ENCODE measurements around the gene SAPCD2.

The SAPCD2 gene

DNA sequence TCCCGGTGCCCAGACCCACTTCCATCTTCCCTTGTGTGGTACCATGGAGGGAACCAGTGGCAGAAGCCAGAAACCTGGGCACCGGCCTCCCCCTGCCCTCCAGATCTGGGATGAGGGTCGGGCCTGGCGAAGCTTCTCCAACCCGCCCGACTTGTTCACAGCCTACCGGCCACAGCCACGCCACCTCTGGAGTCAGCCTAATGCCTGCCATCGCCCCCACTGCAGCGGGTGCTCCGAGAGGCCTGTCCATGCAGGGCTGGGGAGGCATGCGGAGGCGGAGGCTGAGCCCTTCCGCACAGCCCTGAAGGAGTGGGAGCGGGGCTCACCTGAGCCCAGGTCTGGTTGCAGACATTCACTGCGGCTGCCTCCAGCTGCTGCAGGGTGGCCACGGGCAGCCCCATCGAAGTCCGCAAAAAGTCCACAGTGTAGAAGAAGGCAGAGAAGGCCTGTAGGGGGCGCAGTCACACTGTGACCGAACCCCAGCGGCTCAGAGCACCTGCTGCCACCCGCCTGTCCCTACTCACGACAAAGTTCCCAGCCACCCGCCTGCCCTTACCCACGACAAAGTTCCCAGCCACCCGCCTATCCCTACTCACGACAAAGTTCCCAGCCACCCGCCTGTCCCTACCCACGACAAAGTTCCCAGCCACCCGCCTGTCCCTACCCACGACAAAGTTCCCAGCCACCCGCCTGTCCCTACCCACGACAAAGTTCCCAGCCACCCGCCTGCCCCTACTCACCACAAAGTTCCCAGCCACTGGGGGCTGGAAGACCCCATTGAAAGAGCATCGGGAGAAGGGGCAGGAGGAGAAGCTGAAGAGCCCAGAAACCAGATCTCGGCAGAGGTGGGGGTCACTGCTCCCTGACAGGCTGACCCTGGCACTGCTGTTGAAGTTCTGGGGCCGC, 20.6 kb downstream of the SAPCD2 start:
- no peaks in the 10 kb centered on the region for H3K9me3 ChIP-seq
- H3K4me3 ChIP-seq (ENCODE audit: low read depth in 1 of 2, low read length in 1 of 2) = no peak overlapping the region
- no peak overlapping the region for H3K27ac ChIP-seq
- no peaks in the 10 kb centered on the region for H3K36me3 ChIP-seq
- peaks cover 100% of the 10 kb centered on the region for H3K27me3 ChIP-seq
- TF ChIP-seq, protein P1, sequence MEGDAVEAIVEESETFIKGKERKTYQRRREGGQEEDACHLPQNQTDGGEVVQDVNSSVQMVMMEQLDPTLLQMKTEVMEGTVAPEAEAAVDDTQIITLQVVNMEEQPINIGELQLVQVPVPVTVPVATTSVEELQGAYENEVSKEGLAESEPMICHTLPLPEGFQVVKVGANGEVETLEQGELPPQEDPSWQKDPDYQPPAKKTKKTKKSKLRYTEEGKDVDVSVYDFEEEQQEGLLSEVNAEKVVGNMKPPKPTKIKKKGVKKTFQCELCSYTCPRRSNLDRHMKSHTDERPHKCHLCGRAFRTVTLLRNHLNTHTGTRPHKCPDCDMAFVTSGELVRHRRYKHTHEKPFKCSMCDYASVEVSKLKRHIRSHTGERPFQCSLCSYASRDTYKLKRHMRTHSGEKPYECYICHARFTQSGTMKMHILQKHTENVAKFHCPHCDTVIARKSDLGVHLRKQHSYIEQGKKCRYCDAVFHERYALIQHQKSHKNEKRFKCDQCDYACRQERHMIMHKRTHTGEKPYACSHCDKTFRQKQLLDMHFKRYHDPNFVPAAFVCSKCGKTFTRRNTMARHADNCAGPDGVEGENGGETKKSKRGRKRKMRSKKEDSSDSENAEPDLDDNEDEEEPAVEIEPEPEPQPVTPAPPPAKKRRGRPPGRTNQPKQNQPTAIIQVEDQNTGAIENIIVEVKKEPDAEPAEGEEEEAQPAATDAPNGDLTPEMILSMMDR (IDR thresholded peaks at IDR 0.05) = peak; percentile 48
- peaks cover 28 to 38% of the 10 kb centered on the region in 2 experiments for H3K4me1 ChIP-seq (ENCODE audit: control insufficient read depth in 1 of 2, insufficient read depth in 1 of 2, low read depth in 1 of 2, low read length in 1 of 2)

DNA sequence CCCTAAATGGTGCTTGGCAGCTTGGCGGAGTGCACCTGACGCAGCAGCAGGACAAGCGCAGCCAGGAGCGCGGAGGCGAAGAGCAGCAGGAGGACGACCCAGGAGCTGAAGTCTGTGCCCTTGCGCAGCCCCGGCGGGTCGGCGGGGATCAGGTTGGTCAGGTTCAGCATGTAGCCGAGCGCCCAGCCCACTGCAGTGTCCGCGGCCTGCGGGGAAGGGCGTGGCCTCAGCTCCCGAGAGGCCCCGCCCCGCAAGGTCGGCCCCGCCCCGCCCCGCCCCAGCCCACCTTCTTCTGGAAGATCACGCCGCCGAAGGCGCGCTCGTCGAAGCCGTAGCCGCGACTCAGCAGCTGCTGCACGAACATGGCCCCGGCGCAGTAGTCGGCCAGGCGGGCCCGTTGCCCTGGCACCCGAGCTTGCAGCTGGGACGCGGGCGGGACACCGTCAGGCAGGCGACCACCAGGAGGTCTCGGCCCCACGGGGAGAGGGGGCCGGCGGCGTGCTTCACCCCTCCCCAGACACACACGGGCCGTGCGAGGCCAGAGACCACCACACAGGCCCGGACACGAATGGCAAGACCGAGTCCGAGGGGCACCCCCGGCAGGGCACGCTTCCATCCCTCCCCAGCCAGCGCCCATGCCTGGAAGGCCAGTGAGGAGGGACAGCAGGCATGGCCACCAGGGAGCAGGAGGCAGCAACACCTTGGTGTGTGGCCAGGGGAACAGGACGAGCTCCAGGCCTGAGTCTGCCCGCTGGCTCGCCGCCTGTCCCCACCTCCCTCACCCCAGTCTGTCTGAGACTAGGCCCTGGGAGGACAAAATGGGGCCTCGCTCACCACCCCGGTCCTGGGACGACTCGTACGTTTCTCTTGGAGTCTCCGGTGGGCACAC, 21.5 kb downstream of the SAPCD2 start:
- H3K4me1 ChIP-seq (ENCODE audit: control insufficient read depth in 1 of 2, insufficient read depth in 1 of 2, low read depth in 1 of 2, low read length in 1 of 2) = peaks cover 28 to 32% of the 10 kb centered on the region in 2 experiments
- TF ChIP-seq, protein P1 (IDR thresholded peaks at IDR 0.05) = no peak
- H3K27me3 ChIP-seq = peaks cover 100% of the 10 kb centered on the region
- no peak overlapping the region for H3K27ac ChIP-seq
- no peaks in the 10 kb centered on the region for H3K36me3 ChIP-seq
- no peak overlapping the region for H3K4me3 ChIP-seq (ENCODE audit: low read depth in 1 of 2, low read length in 1 of 2)
- no peaks in the 10 kb centered on the region for H3K9me3 ChIP-seq

DNA sequence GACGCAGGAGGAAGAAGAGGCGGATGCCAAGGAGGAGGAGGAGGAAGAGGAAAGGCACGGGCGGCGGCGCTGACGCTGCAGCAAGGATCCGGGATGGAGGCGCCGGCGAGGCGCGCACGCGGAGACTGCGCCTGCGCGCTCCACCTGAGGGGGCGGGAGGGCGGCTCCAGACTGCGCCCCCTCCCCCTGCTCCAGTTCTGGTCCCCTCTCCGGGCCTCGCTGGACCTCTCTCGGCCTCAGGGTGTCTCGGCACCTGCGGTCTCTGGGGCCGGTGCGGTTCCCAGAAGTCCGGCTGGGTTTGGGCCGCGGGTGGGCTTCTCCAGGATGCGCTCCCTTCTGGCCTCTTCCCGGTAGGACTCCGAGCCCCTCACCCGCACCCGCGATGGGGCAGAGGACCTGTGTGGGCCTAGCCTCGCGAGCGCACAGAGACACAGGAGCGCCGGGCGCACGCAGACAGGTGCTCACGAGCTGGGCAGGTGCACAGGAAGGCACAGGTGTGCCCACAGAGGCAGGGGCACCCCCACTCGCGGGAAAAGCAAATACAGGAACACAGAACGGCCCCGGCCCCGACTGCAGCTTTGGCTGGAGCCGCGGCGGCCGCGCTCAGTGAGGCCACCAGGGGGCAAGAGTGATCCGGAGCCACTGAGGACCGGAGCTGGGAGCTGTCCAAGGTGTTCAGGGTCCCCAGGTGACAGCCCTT, 24.1 kb downstream of the SAPCD2 start, which contains the start of gene NPDC1:
Gene NPDC1, minus strand, starts transcription at position 90 of the 700 bp plus-strand sequence. CDS start 188 bp downstream, outside the sequence.
- no peaks in the 10 kb centered on the region for H3K36me3 ChIP-seq
- TF ChIP-seq, protein P1 (IDR thresholded peaks at IDR 0.05) = peak; percentile 63
- H3K9me3 ChIP-seq = no peaks in the 10 kb centered on the region
- peaks cover 11 to 13% of the 10 kb centered on the region in 2 experiments for H3K4me1 ChIP-seq (ENCODE audit: control insufficient read depth in 1 of 2, insufficient read depth in 1 of 2, low read depth in 1 of 2, low read length in 1 of 2)
- peak within 1 kb of the TSS in 1 of 2 experiments; percentile 24 for H3K4me3 ChIP-seq (ENCODE audit: low read depth in 1 of 2, low read length in 1 of 2)
- H3K27ac ChIP-seq = no peak within 1 kb of the TSS
- H3K27me3 ChIP-seq = peaks cover 97% of the 10 kb centered on the region

DNA sequence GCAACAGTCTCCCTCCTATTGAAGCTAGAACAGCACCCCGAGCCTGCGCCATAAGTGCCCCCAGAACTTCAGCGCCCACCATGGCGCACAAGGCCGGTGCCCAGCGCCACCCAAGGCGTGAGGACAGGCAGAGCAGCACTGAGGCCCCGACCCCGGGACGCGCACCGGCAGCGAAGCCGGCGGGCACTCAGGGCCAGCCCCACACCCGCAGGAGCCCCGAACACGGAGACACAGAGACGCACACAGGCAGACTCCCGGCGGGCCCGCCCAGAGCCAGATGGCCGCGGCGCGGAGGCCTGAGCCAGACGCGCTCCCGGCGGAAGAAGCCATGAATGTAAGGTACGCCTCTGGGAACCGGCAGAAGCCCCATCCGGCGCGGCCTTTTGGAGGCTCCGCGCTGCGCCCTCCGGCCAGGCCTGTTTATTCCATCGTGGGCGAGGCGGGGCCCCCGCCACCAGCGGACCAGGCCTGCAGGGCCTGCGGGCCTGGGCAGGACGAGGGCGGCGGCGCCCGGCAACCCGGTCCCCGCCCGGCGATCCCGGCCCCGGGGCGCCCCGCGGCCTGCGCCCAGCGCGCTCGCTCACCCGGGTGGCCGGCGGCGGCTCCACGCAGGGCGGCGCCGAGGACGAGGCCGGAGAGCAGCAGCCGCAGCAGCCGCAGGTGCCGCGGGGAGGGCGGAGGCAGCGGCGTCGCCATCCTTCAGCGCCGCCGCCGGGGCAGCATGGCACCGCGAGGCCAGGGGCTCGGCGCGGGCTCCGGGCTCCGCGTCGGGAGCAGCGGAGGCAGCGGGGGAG, 24.9 kb downstream of the SAPCD2 start:
- H3K36me3 ChIP-seq = no peaks in the 10 kb centered on the region
- H3K27ac ChIP-seq = no peak overlapping the region
- H3K27me3 ChIP-seq = peaks cover 97% of the 10 kb centered on the region
- peaks cover 11 to 13% of the 10 kb centered on the region in 2 experiments for H3K4me1 ChIP-seq (ENCODE audit: control insufficient read depth in 1 of 2, insufficient read depth in 1 of 2, low read depth in 1 of 2, low read length in 1 of 2)
- TF ChIP-seq, protein P1 (IDR thresholded peaks at IDR 0.05) = no peak
- H3K9me3 ChIP-seq = no peaks in the 10 kb centered on the region
- H3K4me3 ChIP-seq (ENCODE audit: low read depth in 1 of 2, low read length in 1 of 2) = no peak overlapping the region
